GM20431 (cell line): ENCODE measurements around the gene SMIM22.

Experiments used
- in situ Hi-C: fragments of 300-500 bp; cut with MseI, MboI; formaldehyde crosslinking; loops from one replicate; pipeline ENCODE4 v1.15.0; 2020; ENCODE audit warnings: low sequenced_read_pairs; ENCODE audit not compliant: unreplicated experiment

Gene SMIM22

DNA sequence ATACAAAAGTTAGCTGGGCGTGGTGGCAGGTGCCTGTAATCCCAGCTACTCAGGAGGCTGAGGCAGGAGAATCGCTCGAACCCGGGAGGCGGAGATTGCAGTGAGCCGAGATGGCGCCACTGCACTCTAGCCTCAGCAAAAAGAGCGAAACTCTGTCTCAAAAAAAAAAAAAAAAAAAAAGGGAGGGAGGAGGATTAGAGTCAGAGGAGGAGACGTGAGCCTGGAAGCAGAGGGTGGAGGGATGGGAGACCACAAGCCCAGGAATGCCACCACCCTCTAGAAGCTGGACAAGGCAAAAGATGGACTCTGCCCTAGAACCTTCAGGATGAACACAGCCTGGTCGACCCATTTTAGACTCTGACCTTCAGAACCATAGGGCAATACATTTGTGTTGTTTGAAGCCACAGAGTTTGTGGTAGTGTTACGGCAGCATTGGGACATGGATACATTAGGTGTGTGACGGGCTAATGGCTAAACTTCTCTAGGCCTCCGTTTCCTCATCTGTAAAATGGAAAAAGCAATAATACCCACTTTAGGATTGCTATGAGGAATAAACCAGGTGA, 2.1 kb upstream of the SMIM22 start:
- in situ Hi-C loops: no loop called here

DNA sequence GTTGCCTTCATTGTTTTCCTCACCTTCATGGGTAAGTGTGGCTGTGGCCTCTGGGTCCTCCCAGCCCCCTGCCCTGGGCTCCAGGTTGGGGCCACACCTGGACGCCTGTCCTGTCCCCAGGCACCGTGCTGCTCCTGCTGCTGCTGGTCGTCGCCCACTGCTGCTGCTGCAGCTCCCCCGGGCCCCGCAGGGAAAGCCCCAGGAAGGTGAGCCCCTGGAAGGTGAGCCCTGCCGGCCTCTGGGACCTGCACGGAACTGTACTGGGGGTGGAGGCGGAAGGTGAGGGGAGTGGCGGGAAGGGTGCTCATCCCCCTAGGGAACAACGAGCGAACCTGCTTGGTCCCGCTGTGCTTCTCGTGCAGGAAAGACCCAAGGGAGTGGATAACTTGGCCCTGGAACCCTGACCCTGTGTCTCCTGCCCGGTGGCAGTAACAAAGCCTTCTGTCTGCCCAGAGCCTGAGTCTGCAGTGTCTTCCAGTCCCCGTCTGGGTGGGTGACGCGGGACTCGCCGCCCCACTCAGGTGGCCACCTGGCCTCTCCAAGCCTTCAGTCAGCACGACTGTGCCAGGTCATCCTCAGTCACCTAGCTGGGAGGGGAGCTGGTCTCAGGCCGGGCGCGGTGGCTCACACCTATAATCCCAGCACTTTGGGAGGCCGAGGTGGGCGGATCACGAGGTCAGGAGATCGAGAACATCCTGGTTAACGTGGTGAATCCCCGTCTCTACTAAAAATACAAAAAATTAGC, 831 bp downstream of the SMIM22 start:
- in situ Hi-C loops: no loop called here

DNA sequence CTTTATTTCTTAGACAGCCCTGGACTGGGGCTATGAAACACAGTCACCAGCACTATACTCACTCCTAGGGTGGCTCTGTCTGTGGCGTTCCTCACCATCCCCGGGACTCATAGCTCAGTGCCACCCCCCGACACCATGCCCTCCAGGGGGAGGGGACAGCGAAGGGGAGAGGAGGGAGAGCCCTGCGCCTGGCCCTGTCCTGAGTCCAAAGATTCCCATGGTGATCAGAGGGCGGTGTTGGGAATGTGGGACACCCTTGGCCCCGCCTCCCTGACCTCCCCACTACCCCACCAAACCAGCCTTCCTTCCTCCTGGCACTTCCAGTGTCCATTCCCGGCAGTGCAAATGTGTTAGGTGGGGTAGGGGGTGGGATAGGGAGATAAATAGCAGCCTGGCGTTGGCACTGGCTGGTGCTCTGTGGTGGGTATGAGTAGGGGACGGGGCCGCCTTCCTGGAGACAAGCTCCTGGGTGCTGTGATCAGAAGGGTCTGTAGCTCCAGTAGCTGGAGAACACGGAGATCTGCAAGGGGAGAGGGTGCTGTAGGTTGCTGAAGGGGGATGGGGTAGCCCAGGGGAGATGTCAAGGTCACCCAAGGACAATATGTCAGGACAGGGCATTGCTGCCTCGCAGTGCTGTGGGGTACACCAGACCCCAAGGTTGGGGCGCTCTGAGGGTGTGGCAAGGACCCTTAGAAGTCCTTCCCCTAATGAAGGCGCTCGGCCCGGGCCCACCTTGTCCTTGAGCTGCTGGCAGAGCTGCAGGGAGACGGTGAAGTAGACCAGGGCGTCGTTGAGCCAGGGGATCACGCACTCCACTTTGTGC, 2.0 kb downstream of the SMIM22 start:
- in situ Hi-C loops: no loop called here

DNA sequence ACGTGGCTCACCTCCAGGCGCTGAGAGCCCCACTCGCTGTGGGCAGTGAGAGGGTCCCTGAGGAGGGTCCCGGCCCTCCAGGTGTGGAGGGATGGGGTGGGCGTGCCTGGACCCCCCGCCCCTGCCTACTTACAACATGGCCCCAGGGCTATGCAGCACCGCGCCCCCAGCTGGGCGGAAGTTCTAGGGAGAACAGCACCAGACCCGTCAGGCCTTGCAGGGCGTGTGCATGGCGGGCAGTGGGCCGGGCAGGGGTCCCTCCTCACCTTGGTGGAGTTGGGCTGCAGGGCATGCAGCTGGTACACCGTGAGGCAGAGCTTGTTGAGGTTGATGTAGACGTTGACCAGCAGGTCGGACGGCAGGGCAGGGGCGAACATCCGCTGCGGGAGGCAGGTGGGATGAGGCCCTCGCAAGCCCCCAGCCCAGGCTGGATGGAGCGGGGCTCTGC, 2.7 kb downstream of the SMIM22 start:
- in situ Hi-C loops: no loop called here

DNA sequence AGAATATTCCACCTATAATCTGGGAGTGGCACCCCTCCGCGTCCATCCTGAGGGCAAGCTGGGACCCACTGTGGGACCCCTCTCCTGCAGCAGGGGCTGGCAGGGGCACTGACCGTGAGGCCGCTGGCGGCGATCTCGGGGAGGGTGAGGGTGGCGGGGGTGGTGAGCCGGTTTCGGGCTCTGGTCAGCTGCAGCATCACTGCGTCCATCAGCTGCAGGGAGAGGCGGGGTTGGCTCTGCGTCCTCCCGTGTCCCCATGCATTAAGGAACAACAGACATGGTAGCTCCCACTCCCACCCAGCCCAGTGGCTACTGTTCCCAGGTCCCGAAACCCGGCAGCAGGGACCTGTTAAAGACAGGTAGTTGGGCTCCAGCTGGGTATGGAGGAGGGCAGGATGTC, 3.3 kb downstream of the SMIM22 start:
- in situ Hi-C loops: no loop called here

DNA sequence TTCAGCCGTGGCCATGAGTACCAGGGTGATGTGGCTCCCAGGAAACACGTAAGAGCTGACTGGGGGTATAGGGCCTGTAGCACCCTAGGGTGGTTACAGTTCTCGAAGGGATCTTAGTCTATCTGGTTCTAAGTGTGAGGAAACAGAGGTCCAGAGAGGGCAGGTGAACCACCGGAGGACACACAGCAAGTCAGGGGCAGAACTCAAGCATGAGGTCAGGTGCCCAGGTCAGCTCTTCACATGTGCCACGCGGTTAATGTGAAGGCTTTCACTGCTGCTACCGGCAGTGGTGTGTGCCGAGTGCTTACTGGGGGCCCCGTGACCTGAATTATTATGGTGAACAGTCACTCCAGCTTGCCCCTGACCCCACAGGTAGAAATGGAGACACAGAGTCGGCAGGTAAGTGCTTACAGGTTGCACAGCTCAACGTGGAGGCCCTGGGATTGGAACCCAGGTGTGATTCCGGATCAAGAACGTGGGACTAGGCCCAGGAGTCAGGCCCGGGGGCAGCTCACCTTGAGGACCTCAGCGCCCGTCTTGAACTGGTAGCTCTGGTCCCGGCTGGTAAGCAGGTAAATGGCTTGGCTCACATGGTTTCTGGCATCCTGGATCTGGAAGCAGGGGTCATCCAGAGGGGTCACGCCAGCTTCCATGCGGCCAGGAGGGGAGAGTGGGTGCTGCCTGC, 4.1 kb downstream of the SMIM22 start:
- in situ Hi-C loops: no loop called here

DNA sequence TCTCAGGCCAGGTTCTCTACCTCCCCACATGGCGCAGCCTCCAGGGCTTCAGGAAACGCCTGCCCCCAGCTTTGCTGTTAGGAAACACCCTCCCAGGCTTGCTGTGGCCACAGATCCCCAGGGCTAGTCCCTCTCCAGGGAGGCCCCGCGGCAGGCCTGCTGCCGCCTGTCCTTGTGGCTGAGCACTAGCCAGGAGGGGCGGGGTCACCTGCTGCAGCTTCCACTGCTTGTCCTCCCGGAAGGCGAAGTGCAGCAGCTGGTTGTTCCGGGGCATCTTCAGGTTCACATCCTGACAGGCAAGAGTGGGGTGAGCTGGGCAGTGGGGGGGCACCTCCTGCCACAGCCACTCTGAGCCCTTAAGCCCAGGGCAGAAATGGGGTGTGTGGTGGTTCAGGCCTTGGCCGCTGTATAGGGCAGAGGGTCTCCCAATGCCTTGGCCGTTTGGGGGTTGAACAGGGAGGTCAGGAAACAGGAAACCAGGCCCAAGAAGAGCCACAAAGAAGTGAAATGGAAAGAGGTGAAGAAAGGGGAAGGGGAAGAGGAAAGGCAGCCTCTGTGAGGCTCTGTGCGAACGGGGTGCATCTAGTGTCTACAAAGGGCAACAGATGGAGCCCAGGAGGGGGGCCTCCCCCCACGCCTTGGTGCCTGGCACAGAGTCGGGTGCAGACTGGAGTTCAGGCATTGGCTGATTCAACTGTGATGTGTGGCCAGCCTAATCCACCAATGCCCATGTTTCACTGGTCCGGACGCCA, 5.3 kb downstream of the SMIM22 start:
- in situ Hi-C loops: no loop called here

DNA sequence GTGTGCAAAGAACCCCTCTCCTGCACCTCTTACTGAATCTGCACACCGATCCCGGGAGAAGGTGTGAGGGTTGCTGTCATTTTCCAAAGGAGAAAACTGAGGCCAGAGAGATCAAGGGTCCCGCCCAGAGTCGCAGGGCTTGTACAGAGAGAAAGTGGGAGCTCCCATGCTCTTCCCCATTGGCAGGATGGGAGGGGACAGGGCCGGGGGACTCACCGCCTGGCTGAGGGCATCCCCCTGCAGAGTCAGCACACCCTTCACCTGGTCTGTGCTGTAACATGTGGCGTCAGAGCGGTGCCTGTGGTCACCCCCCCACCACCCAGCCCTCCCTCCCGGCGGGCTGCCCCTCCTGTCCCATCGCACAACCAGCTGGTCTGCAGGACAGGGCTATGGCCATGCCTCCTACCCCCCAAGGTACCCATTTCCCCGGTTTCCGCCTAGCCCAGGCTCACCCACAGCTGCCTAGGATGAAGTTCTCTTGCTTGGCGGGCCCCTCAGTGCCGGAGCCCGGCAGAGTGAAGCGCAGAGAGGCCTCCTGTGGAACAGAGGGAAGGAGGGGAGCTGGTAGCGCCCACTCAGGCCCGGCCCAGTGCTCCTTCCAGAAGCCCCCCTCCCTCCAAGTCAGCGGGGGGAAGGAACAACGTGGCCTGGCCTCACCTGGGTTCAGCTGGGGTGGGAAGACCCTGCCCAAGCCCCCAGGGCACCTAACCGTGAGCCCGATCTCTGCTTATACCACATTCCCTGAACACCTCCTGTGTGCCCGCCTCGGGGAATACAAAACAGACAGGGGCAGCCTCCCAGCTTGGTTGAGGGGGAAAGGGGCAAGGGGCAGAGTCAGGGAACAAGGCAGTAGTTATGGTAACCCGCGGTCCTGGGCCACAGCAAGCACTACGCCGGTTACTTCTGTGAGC, 6.1 kb downstream of the SMIM22 start:
- in situ Hi-C loops: no loop called here

DNA sequence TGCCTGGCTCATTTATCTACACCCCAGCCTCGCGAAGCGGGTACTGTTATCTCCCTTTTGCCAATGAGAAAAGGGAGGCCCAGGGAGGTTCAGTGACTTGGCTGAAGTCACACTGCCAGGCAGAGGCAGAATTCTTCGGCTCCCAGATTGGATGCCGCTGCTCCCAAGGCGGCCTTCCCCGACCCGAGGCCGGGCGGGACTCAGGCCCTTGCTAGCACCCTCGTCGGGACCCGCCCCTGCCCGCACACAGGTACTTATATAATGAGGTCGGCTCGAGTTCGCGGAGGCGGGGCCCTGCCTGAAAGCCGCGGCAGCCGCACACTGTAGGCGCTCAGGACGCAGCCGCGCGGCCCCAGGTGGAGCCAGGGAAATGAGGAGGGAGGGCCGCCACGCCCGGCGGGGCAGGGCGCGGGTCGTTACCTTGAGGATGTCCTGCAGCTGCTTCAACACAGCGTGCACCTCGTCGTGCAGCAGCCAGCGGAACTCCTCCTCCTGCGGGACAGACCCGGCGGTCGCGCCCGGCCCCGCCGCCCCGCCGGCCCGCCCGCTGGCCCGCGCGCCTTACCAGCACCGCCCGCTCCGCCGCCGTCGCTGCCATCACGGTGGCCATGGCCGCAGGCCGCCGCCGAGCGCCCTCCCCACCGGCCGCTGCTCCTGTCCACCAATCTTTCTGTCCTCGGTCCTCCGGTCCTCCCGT, 6.9 kb downstream of the SMIM22 start, which contains the start of gene ROGDI:
Gene ROGDI, minus strand, starts transcription at position 672 of the 697 bp plus-strand sequence. Its CDS starts 62 bp downstream, at position 610.
- in situ Hi-C loops: no loop called here

DNA sequence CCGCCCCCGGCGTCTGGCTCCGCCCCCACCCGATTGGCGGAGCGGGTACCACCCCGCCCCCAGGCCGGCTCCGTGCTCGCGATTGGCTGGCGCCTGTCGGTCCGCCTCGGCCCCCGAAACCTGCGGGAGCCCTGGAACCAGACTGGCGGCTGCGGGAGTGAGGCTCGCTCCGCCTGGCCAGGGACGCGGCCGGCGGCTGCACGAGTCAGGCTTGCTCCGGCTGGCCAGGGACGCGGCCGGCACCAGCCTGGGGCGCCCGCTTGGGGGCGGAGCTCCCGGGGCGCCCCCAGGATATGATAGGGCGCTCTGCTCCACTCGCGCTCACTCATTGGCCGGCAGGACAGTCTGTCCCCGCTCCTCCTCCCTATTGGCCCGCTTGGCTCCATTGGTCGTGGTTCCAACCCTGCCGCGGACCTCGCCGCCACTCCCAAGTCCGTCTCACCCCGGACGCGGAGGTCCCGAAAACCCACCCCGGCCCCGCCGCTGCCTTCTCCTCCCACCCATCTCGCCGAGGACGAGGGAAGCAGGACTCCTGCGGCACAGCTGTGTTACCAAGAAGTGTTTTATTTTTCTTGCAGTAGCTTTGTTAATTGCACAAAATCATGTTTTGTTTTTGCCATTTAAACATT, 7.6 kb downstream of the SMIM22 start:
- in situ Hi-C loops: no loop called here

DNA sequence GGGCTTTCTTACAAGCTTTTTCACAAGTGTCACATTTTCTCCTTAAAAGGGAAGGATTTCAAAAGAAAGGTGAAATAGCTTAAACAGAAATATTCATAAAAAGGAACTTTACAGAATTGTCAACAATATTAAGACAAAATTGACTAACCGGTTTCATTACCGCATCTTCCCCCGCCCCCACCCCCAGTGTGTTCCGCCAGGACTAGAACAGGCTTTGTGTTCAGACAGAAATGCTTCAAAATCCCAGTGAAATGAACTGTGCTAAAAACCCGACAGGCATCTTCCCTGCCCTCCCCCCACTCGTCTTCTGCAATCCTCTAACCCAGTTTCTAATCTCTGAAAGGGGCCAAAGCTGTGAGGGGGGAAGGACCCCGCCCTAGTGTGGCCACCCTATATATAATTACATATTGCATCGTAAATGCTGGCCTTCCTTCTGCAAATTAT, 8.3 kb downstream of the SMIM22 start:
- in situ Hi-C loops: no loop called here

DNA sequence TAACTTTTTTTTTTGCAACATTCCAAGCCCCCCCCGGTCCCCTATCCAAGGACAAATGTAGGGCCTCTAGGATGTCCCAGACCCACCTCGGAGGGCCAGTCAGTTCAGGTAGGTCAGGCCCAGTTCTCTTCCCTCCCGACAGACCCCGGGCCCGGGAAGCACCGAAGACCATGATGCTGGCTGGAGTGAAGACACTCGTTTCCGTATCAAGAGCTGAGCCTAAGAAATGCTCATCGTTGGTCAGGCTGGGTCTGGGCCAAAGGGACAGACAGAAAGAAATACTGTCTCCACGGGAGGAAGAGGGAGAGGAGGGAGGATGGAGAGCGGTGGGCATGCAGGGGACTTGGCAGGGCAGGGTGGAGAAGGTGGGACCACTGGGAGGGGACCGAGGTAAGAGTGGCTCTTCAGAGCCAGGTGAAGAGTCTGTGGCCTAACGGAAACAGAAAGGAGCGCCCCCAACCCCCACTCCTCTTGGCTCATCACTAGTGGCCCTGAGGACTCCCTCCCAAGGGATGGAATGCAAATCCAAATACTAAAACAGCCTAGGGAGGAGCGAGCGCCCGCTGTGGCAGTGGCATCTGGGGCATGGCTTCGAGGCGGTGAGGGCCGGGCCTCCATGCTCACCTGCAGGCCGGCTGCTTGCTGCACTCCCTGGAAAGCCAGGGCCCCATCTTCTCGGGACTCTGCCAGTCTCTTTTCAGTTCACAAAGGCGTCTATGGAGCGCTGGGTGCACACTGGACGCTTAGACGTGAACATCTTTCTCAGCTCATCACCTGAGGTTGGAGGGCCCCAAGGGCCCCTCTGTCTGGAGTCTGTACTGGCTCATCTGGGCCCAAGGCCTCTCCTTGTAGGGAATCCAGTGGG, 9.0 kb downstream of the SMIM22 start:
- in situ Hi-C loops: no loop called here

DNA sequence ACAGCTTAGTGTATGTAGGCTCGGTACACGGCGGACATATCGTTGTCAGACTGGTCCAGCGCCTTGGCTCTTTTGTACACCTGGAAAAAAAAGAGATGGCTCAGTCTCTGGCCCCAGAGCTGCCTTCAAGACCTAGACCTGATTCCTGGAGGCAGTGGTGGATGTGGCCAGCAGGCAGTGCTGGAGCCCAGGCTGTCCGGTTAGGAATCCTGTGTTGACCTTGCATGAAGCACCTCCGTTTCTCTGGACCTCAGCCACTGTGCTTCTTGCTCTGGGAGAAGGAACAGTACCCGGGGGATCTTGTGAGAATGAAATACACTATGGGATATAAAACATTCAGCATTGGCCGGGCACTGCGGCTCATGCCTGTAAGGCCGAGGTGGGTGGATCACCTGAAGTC, 10.1 kb downstream of the SMIM22 start:
- in situ Hi-C loops: no loop called here

DNA sequence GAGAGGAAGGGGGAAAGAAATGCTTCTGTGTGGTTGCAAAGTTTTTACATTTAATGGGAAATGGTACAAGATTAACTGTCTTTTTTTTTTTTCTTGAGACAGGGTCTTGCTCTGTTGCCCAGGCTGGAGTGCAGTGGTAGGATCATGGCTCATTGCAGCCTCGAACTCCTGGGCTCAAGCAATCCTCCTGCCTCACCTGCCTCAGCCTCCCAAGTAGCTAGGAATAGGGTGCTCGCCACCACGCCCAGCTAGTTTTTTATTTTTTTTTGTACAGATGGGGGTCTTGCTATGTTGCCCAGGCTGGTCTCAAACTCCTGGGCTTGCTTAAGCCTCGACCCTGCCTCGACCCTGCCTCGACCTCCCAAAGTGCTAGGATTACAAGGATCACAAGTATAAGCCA, 11.1 kb downstream of the SMIM22 start:
- in situ Hi-C loops: no loop called here

DNA sequence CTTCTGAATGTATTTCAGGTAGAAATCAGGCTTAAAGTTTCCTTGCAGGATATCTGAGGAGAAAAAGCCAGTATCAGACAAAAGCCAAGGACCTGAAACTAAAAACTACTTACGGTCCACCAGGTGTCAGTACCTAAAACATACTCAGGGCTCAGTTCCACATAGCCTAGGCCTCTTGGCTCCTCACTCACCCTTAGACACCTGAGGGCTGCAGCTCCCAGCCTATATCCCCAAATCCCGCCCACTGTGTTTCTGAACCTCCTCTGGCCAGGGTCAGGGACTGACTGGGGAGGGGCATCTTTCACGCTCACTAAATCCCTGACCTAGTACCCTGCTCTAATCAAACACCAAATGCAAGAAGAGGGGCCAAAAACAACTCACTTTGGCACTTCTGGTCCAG, 16.1 kb downstream of the SMIM22 start:
- in situ Hi-C loops: no loop called here

DNA sequence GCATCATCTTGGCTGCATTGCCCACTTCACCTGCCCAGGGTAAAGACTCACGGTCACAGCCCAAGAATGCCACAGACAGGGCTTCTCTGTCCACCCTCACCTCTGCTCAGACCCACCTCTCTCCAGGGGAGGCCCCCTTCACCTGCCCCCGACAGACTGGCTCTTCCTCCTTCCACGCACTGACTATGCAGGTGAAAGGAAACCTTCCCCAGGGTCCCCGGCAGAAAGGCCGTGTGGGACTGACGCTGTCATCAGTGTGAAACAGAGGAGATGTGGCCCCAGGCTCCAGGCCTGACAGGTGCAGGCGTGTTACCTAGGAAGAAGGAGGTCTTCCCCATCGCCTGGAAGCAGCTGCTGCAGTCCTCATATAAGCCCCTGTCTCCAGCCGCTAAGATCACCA, 16.6 kb downstream of the SMIM22 start:
- in situ Hi-C loops: no loop called here
